ENCODE measurements around the gene FBN2.

The FBN2 gene

GRCh38 chr5:128290152-128290858 lies 247.7 kb downstream of the FBN2 start:
- no peak for DNase-seq

GRCh38 chr5:128287740-128288139 lies 250.3 kb downstream of the FBN2 start:
- DNase-seq, result no peak

GRCh38 chr5:128284236-128284635 lies 253.8 kb downstream of the FBN2 start:
- no peak for DNase-seq

GRCh38 chr5:128279345-128279744 lies 258.7 kb downstream of the FBN2 start:
- DNase-seq, result no peak

- DNase-seq, result no peak
These were observed 261.4 kb downstream of the FBN2 start for GRCh38 chr5:128276537-128277216.

GRCh38 chr5:128274441-128274840 lies 263.6 kb downstream of the FBN2 start:
- DNase-seq, result no peak

GRCh38 chr5:128273736-128274135 lies 264.3 kb downstream of the FBN2 start:
- DNase-seq, result no peak

- no peak for DNase-seq
These were observed 266.1 kb downstream of the FBN2 start for GRCh38 chr5:128271859-128272464.

- no peak for DNase-seq
These were observed 267.0 kb downstream of the FBN2 start for GRCh38 chr5:128271071-128271470.

- DNase-seq, result no peak
These were observed 273.3 kb downstream of the FBN2 start for GRCh38 chr5:128264564-128265360.

- no peak for DNase-seq
These were observed 274.7 kb downstream of the FBN2 start for GRCh38 chr5:128263357-128263756.

- no peak for DNase-seq
These were observed 275.1 kb downstream of the FBN2 start for GRCh38 chr5:128262911-128263310.

- no peak for DNase-seq
These were observed 278.4 kb downstream of the FBN2 start for GRCh38 chr5:128259607-128260021.

GRCh38 chr5:128258372-128258771 lies 279.7 kb downstream of the FBN2 start:
- no peak for DNase-seq

GRCh38 chr5:128257076-128257475 lies 281.0 kb downstream of the FBN2 start:
- DNase-seq, result no peak

- no peak for DNase-seq
These were observed 283.3 kb downstream of the FBN2 start for GRCh38 chr5:128254789-128255188.

GRCh38 chr5:128253880-128254279 lies 284.2 kb downstream of the FBN2 start:
- DNase-seq, result no peak

- DNase-seq, result no peak
These were observed 284.9 kb downstream of the FBN2 start for GRCh38 chr5:128253161-128253560.

GRCh38 chr5:128252756-128253155 lies 285.3 kb downstream of the FBN2 start:
- no peak for DNase-seq

GRCh38 chr5:128252196-128252595 lies 285.8 kb downstream of the FBN2 start:
- no peak for DNase-seq

GRCh38 chr5:128245974-128246373 lies 292.1 kb downstream of the FBN2 start:
- DNase-seq, result no peak

- DNase-seq, result no peak
These were observed 294.0 kb downstream of the FBN2 start for GRCh38 chr5:128243958-128244582.
